ENCODE measurements around the gene CLSTN2.

The CLSTN2 gene

DNA sequence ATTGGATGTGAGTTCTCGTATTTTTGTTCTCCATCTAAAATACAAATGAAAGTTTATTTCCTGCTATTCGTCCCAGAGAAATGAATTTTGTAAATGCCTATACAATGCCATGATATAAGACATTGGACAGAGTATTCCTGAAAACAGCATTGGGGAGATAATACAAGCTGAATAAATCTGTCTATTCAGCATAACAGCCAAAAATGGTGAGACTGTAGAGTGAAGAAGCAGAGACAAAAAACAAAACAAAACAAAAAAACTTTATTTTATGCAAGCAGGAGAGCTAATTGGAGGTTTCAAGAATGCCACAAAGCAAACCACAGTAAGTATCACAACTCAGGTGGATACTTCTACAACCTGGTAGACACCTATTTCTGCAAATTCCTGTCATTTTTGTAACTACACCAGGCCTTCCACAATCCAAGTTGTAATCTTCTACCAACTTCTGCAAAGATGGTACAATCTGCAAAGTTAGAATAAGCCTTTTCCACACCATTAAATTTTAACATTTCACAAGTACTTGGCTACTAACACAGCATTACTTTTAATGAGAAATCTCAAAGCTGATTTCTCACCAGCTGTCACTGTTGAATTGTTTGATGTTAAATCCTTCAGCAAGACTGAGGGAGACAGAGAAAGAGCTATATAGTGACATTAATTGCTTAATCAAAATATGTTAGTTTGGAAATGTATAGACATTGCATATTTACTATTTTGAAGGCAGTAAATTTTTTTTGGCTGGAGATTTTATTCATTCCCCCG is 163.1 kb downstream of the CLSTN2 start:
- Histone ChIP-seq H3K4me1 (ENCODE audit: control insufficient read depth, low read length) (no peaks in the 10 kb centered on the region), H3K79me2 (ENCODE audit: control insufficient read depth, low read length) (no peaks in the 10 kb centered on the region), H3F3A (ENCODE audit: control insufficient read depth, insufficient read depth) (no peaks in the 10 kb centered on the region), H3K27ac (ENCODE audit: low read depth, low read length) (no peak overlapping the region), H3K9me3 (ENCODE audit: control insufficient read depth, insufficient read depth, low read length) (no peaks in the 10 kb centered on the region), H3K27me3 (ENCODE audit: control insufficient read depth, low read length) (no peaks in the 10 kb centered on the region), H3K36me3 (ENCODE audit: control insufficient read depth, low read length) (no peaks in the 10 kb centered on the region), H3K4me2 (ENCODE audit: low read length) (no peak overlapping the region), H3K9me2 (replicated peaks; ENCODE audit: control insufficient read depth, low read length) (no peaks in the 10 kb centered on the region), H4K20me1 (ENCODE audit: control insufficient read depth, insufficient read depth, low read depth, low read length) (no peaks in the 10 kb centered on the region), H3K4me3 (ENCODE audit: low read length) (no peak overlapping the region)
- TF ChIP-seq EZH2phosphoT487 (IDR thresholded peaks at IDR 0.05; ENCODE audit: borderline replicate concordance, low read length), result no peak
- TF ChIP-seq, protein P1, sequence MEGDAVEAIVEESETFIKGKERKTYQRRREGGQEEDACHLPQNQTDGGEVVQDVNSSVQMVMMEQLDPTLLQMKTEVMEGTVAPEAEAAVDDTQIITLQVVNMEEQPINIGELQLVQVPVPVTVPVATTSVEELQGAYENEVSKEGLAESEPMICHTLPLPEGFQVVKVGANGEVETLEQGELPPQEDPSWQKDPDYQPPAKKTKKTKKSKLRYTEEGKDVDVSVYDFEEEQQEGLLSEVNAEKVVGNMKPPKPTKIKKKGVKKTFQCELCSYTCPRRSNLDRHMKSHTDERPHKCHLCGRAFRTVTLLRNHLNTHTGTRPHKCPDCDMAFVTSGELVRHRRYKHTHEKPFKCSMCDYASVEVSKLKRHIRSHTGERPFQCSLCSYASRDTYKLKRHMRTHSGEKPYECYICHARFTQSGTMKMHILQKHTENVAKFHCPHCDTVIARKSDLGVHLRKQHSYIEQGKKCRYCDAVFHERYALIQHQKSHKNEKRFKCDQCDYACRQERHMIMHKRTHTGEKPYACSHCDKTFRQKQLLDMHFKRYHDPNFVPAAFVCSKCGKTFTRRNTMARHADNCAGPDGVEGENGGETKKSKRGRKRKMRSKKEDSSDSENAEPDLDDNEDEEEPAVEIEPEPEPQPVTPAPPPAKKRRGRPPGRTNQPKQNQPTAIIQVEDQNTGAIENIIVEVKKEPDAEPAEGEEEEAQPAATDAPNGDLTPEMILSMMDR (IDR thresholded peaks at IDR 0.05; ENCODE audit: low read depth, low read length, poor library complexity, severe bottlenecking), result no peak

DNA sequence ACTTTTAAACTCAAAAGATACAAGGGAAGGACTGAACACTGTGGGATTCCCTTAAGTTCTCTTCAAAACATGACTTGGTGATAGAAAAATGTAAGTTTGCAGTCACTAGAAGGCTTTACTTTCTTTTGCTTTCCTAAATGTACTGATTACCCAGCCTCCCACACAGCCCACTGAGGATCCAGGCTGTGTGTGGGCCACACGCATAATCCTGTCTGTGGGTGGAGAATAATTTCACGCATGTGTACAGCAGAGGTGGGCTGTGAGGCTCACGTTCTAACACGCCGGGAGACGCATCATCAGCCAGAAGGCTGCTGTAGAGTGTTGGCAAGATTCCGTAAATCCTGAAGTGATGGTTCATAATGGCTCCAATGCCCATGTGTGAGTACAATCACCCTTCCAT is 165.5 kb downstream of the CLSTN2 start:
- H3K4me1 ChIP-seq (ENCODE audit: control insufficient read depth, low read length), result no peaks in the 10 kb centered on the region
- no peaks in the 10 kb centered on the region for H4K20me1 ChIP-seq (ENCODE audit: control insufficient read depth, insufficient read depth, low read depth, low read length)
- H3K9me3 ChIP-seq (ENCODE audit: control insufficient read depth, insufficient read depth, low read length), result no peaks in the 10 kb centered on the region
- H3K4me3 ChIP-seq (ENCODE audit: low read length), result no peak overlapping the region
- H3K4me2 ChIP-seq (ENCODE audit: low read length), result no peak overlapping the region
- no peaks in the 10 kb centered on the region for H3K9me2 ChIP-seq (replicated peaks; ENCODE audit: control insufficient read depth, low read length)
- no peak overlapping the region for H3K27ac ChIP-seq (ENCODE audit: low read depth, low read length)
- no peaks in the 10 kb centered on the region for H3F3A ChIP-seq (ENCODE audit: control insufficient read depth, insufficient read depth)
- H3K27me3 ChIP-seq (ENCODE audit: control insufficient read depth, low read length), result no peaks in the 10 kb centered on the region
- H3K79me2 ChIP-seq (ENCODE audit: control insufficient read depth, low read length), result no peaks in the 10 kb centered on the region
- no peak for TF ChIP-seq EZH2phosphoT487 (IDR thresholded peaks at IDR 0.05; ENCODE audit: borderline replicate concordance, low read length)
- no peaks in the 10 kb centered on the region for H3K36me3 ChIP-seq (ENCODE audit: control insufficient read depth, low read length)

DNA sequence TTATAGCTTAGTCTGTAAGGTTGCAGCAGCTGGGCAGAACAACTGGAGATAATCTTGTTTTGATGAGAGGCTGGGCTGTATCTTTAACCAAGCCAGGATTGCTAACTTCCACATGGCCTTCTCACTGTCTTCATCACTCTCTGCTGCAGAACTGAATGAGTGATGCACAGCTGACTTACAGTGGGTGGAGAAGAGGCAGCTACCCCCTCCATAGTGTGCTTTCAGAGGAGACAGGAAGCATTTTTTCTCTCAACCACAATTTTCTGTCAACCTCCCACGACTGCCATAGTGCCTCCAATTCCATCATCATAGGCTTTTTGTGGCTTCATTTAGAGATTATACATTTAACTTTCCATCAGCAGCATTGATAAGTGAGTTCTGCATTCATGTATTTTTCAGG is 168.2 kb downstream of the CLSTN2 start:
- Histone ChIP-seq H3K27me3 (ENCODE audit: control insufficient read depth, low read length) (no peaks in the 10 kb centered on the region), H3K36me3 (ENCODE audit: control insufficient read depth, low read length) (no peaks in the 10 kb centered on the region), H4K20me1 (ENCODE audit: control insufficient read depth, insufficient read depth, low read depth, low read length) (no peaks in the 10 kb centered on the region), H3K27ac (ENCODE audit: low read depth, low read length) (no peak overlapping the region), H3K4me3 (ENCODE audit: low read length) (no peak overlapping the region), H3K4me2 (ENCODE audit: low read length) (no peak overlapping the region), H3K79me2 (ENCODE audit: control insufficient read depth, low read length) (no peaks in the 10 kb centered on the region), H3K9me2 (replicated peaks; ENCODE audit: control insufficient read depth, low read length) (no peaks in the 10 kb centered on the region), H3K4me1 (ENCODE audit: control insufficient read depth, low read length) (no peaks in the 10 kb centered on the region), H3F3A (ENCODE audit: control insufficient read depth, insufficient read depth) (no peaks in the 10 kb centered on the region), H3K9me3 (ENCODE audit: control insufficient read depth, insufficient read depth, low read length) (no peaks in the 10 kb centered on the region)
- TF ChIP-seq EZH2phosphoT487 (IDR thresholded peaks at IDR 0.05; ENCODE audit: borderline replicate concordance, low read length), result no peak
- TF ChIP-seq, protein P1 (IDR thresholded peaks at IDR 0.05; ENCODE audit: low read depth, low read length, poor library complexity, severe bottlenecking), result no peak

DNA sequence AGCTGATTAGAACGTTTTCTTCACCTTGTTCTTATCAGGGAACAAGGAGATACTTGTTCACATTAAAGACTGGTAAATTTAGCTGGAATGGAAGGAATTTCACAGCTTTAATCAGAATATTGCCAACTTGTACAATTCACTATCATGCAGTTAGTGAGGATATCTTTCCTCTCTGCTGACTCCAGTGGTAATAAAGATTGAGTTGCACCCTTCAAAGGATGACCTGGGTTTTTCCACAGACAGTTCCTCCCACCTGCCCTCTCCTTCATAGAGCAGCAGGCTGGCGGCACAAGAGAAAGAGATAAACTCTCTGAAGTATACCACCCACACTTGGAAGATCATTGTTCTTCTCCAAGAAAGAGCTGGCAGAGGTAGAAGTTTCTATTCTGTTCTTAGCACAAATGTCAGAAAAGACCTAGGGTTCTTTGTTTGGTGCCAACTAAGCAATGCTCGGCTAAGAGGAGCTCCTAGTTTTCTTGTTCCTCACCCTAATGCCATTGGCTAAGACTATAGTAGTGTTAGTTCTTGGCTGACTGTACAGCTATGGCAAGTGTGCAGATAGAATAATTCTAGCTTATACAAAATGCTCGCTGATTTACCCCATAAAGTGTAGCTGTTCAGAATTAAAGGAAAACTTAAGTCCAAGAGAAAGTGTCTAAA is 169.1 kb downstream of the CLSTN2 start:
- Histone ChIP-seq H3K27ac (ENCODE audit: low read depth, low read length) (no peak overlapping the region), H3K36me3 (ENCODE audit: control insufficient read depth, low read length) (no peaks in the 10 kb centered on the region), H3K4me2 (ENCODE audit: low read length) (no peak overlapping the region), H3F3A (ENCODE audit: control insufficient read depth, insufficient read depth) (no peaks in the 10 kb centered on the region), H3K9me3 (ENCODE audit: control insufficient read depth, insufficient read depth, low read length) (no peaks in the 10 kb centered on the region), H3K9me2 (replicated peaks; ENCODE audit: control insufficient read depth, low read length) (no peaks in the 10 kb centered on the region), H3K4me1 (ENCODE audit: control insufficient read depth, low read length) (no peaks in the 10 kb centered on the region), H3K4me3 (ENCODE audit: low read length) (no peak overlapping the region), H3K27me3 (ENCODE audit: control insufficient read depth, low read length) (no peaks in the 10 kb centered on the region), H4K20me1 (ENCODE audit: control insufficient read depth, insufficient read depth, low read depth, low read length) (no peaks in the 10 kb centered on the region), H3K79me2 (ENCODE audit: control insufficient read depth, low read length) (no peaks in the 10 kb centered on the region)
- TF ChIP-seq EZH2phosphoT487 (IDR thresholded peaks at IDR 0.05; ENCODE audit: borderline replicate concordance, low read length), result no peak
- TF ChIP-seq, protein P1 (IDR thresholded peaks at IDR 0.05; ENCODE audit: low read depth, low read length, poor library complexity, severe bottlenecking), result no peak

Measured in DOHH2 (cell line).